ENCODE measurements around the gene TIE1. TPM values are rescaled to one million over a fixed set of nuclear protein-coding genes. Genes with fewer than 3 reads are reported as not detected.

The TIE1 gene
- polyA plus RNA-seq, 3 donors: 0.16 TPM; not detected in 2

GRCh38 chr1:43305461-43305860 is 4.7 kb downstream of the TIE1 start:
- Histone ChIP-seq H3K27me3 (ENCODE audit: control insufficient read depth in 2 of 2, insufficient read depth in 2 of 2, low read length in 2 of 2) (no peaks in the 10 kb centered on the region), H3K79me2 (ENCODE audit: insufficient read depth, low read length) (no peaks in the 10 kb centered on the region), H3K27ac (ENCODE audit: low read depth in 1 of 2, low read length in 2 of 2) (no peak overlapping the region), H4K20me1 (ENCODE audit: insufficient read depth, low read length) (no peaks in the 10 kb centered on the region), H2AFZ (ENCODE audit: insufficient read depth, low read depth, low read length, poor library complexity, severe bottlenecking) (no peak overlapping the region), H3K9me3 (replicated peaks in 1 of 2; ENCODE audit: control insufficient read depth in 1 of 2, insufficient read depth in 1 of 2, low read length in 2 of 2) (no peaks in the 10 kb centered on the region), H3K4me2 (replicated peaks; ENCODE audit: extremely low read depth, low read length, poor library complexity, severe bottlenecking) (no peak overlapping the region), H3K4me3 (replicated peaks in 1 of 3; ENCODE audit: low read depth in 2 of 3, low read length in 3 of 3) (no peak overlapping the region), H3K36me3 (replicated peaks in 1 of 2; ENCODE audit: control insufficient read depth in 1 of 2, insufficient read depth in 2 of 2, low read length in 2 of 2) (no peaks in the 10 kb centered on the region), H3K4me1 (ENCODE audit: control insufficient read depth in 1 of 2, insufficient read depth in 2 of 2, low read length in 2 of 2) (peaks cover 0 to 5% of the 10 kb centered on the region in 2 donors), H3K9ac (ENCODE audit: insufficient read depth, low read length, poor library complexity, severe bottlenecking) (no peak overlapping the region)
- no peak for DNase-seq
- Mint-ChIP-seq H3K27ac (no peak overlapping the region), H3K36me3 (no peaks in the 10 kb centered on the region), H3K4me1 (peaks cover 8% of the 10 kb centered on the region), H3K27me3 (ENCODE audit: low read depth in 3 of 3) (peaks cover 0 to 4% (median 0%) of the 10 kb centered on the region in 3 donors), H3K9me3 (peaks cover 0 to 2% (median 0%) of the 10 kb centered on the region in 7 donors), H3K4me3 (no peak overlapping the region)
- intact Hi-C loops (cut with micrococcal nuclease): no loop called here
- no peak for TF ChIP-seq CTCF (IDR thresholded peaks at IDR 0.05)
- WGBS (ENCODE audit: insufficient coverage): 93% methylated on average over 3 of the region's 3 CpGs

GRCh38 chr1:43305926-43306687 is 5.3 kb downstream of the TIE1 start:
- Mint-ChIP-seq H3K27ac (peak overlapping the region in 1 of 7 donors; percentile 8), H3K9me3 (peaks cover 0 to 2% (median 0%) of the 10 kb centered on the region in 7 donors), H3K4me1 (peaks cover 5% of the 10 kb centered on the region), H3K27me3 (ENCODE audit: low read depth in 3 of 3) (peaks cover 0 to 4% (median under 1%) of the 10 kb centered on the region in 3 donors), H3K36me3 (no peaks in the 10 kb centered on the region), H3K4me3 (no peak overlapping the region)
- Histone ChIP-seq H3K9ac (ENCODE audit: insufficient read depth, low read length, poor library complexity, severe bottlenecking) (no peak overlapping the region), H2AFZ (ENCODE audit: insufficient read depth, low read depth, low read length, poor library complexity, severe bottlenecking) (no peak overlapping the region), H3K4me2 (replicated peaks; ENCODE audit: extremely low read depth, low read length, poor library complexity, severe bottlenecking) (no peak overlapping the region), H3K36me3 (replicated peaks in 1 of 2; ENCODE audit: control insufficient read depth in 1 of 2, insufficient read depth in 2 of 2, low read length in 2 of 2) (no peaks in the 10 kb centered on the region), H3K27me3 (ENCODE audit: control insufficient read depth in 2 of 2, insufficient read depth in 2 of 2, low read length in 2 of 2) (no peaks in the 10 kb centered on the region), H3K4me3 (replicated peaks in 1 of 3; ENCODE audit: low read depth in 2 of 3, low read length in 3 of 3) (no peak overlapping the region), H3K4me1 (ENCODE audit: control insufficient read depth in 1 of 2, insufficient read depth in 2 of 2, low read length in 2 of 2) (peaks cover 0 to under 1% of the 10 kb centered on the region in 2 donors), H3K79me2 (ENCODE audit: insufficient read depth, low read length) (no peaks in the 10 kb centered on the region), H4K20me1 (ENCODE audit: insufficient read depth, low read length) (no peaks in the 10 kb centered on the region), H3K9me3 (replicated peaks in 1 of 2; ENCODE audit: control insufficient read depth in 1 of 2, insufficient read depth in 1 of 2, low read length in 2 of 2) (no peaks in the 10 kb centered on the region), H3K27ac (ENCODE audit: low read depth in 1 of 2, low read length in 2 of 2) (no peak overlapping the region)
- no peak for DNase-seq
- no peak for TF ChIP-seq CTCF (IDR thresholded peaks at IDR 0.05)
- intact Hi-C loops (cut with micrococcal nuclease): no loop called here
- WGBS (ENCODE audit: insufficient coverage): 92% methylated on average over 5 of the region's 6 CpGs

Measured in CD14-positive monocyte (primary cell).